Fibroblast of pulmonary artery (primary cell): ENCODE measurements around the gene SAXO2.
"Not testable (repeated sequence)": the region's sequence is repeated elsewhere in the genome, so short reads cannot be mapped to it uniquely, and the experiment has no call there.

Experiments used
- DNase-seq: peaks from one replicate; pipeline ENCODE4 v3.0.0-alpha.2; 2010; ENCODE audit warnings: low read depth
- H3K4me3 ChIP-seq: replicated peaks from 2 replicates; pipeline ENCODE4 v1.5.1; 2011; ENCODE audit warnings: low read depth, mild to moderate bottlenecking, control low read depth, low read length, moderate library complexity
- TF ChIP-seq, protein P1 (sequence below): IDR thresholded peaks from 2 replicates; pipeline ENCODE4 v1.5.1; 2011; ENCODE audit warnings: mild to moderate bottlenecking, control low read depth, low read length, inconsistent platforms; ENCODE audit errors: missing control alignments

The SAXO2 gene, protein sequence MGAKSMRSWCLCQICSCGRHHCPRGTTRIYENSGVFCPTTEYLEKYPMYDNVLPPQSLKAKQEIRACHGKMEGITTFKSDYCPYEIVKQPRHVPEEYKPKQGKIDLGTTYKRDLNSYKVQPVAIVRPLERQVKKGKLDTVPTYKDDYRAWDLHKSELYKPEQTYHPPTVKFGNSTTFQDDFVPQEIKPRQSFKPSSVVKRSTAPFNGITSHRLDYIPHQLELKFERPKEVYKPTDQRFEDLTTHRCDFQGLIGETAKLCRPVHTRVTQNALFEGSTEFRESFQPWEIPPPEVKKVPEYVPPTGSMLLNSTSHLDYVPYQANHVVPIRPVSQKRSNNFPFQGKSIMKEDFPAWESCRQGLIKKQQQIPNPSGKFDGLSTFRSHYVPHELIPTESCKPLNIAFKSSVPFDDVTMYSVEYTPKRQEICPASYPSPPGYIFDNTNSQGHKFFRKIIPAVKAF

DNA sequence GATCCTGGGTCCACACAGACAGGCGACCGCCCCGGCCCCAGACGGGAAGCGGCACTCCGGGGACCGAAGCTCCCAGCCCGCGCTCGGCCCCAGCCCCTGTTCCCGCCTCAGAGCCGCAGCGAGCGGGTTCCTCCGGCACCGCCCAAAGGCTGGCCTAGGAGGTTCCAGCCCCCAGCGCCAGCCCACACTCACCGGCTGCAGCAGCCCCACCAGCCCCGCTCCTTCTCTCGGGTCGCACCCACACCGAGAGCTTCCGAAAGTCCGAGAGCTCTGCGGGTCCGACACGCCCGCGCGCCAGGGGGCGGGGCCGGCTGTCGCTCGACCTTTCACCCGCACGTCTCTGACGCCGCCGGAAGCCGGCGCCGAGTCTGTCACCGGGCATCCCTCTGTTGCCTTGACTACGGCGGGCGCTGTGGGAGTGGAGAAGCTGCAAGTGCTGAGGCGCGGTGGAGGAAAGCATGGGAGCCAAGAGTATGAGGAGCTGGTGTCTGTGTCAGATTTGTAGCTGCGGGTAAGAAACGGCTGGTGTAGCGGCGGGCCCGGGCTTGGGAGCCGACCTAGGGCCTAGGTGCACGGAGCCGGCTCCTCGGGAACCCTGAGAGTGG is at the start of gene SAXO2, which contains the start of gene EFL1:
Gene SAXO2 (plus strand): TSS at position 397 of the 605 bp plus-strand sequence. CDS start 62 bp downstream, at position 459.
Gene EFL1 (minus strand): TSS at position 313 of the 605 bp plus-strand sequence. CDS start 956 bp downstream, outside the sequence.
- DNase-seq, result peak; percentile 86
- TF ChIP-seq, protein P1, sequence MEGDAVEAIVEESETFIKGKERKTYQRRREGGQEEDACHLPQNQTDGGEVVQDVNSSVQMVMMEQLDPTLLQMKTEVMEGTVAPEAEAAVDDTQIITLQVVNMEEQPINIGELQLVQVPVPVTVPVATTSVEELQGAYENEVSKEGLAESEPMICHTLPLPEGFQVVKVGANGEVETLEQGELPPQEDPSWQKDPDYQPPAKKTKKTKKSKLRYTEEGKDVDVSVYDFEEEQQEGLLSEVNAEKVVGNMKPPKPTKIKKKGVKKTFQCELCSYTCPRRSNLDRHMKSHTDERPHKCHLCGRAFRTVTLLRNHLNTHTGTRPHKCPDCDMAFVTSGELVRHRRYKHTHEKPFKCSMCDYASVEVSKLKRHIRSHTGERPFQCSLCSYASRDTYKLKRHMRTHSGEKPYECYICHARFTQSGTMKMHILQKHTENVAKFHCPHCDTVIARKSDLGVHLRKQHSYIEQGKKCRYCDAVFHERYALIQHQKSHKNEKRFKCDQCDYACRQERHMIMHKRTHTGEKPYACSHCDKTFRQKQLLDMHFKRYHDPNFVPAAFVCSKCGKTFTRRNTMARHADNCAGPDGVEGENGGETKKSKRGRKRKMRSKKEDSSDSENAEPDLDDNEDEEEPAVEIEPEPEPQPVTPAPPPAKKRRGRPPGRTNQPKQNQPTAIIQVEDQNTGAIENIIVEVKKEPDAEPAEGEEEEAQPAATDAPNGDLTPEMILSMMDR, result no peak
- H3K4me3 ChIP-seq, result peak within 1 kb of the TSS; percentile 88

DNA sequence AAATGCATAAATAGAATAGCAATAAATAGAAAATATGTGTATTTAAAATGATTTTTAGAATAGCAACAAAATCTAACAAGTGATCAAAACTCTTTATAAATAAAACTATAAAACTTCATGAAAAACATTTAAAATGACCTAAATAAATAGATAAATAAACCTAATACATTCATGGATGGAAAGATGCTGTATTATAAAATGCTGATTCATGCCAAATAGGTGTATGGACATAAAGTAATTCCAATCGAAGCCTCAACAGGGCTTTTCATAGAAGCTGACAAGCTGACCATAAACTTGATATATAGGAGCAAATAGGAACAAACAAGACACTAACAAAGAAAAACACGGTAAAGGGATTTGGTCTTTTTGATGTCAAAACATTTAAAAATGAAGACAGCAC is 46.5 kb upstream of the SAXO2 start:
- not testable (repeated sequence) for DNase-seq, H3K4me3 ChIP-seq

DNA sequence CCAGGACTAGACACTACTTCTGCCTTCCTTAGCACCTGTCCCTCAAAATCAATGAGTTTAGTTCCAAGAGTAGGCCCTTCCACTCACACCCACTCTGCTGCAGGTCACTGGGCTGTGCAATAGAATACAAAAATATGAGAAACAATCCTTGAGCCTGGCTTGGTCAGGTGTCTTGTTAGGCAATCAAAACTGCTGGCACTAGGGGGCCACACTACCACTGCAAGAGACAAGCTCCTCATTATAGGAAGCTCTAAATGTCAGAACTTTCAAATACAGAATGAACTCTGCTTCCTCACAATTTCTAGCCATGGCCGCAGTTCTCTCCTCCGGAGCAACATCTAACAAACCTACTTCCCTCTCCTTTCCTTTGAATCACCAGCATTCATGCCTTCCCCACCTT is 41.1 kb upstream of the SAXO2 start:
- DNase-seq, result peak; percentile 45
- not testable (repeated sequence) for H3K4me3 ChIP-seq
- TF ChIP-seq, protein P1, result peak; percentile 34

DNA sequence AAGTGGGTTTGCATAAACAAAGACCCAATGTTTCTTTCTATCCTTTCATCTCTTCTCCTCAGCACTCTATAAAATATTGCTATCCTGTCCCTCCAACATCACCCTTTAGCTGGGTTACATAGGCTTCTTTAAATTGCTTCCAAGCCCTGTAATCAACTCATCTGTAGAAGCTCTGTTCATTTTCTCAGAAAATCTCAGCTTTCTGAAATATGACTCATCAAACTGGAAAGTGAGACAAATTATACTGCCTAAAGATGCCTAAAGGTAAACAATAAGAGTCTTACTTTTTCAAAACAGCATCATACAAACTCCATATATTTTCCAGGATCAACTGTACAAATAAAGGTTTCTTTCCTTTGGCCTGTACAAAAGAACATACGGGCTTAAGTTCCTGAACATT is 33.9 kb upstream of the SAXO2 start:
- TF ChIP-seq, protein P1, result no peak
- H3K4me3 ChIP-seq, result no peak overlapping the region
- no peak for DNase-seq

DNA sequence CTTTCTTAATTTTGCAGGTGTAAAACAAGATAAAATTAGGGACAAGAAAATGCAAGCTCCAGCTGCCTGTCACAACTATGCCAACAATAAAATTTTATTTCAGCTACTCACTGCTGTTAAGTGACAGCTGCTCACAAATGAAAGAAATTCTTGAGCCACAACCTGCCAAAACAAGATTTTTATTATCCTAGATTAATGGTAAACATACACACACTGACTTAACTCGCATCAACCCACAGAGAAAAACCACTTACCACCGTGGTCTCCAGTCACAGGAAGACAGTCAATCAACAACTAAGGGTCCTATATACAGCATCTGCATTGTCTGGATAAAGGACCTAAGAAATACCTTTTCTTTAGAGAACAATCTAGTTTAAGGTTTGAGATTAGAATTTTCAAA is 31.4 kb upstream of the SAXO2 start:
- TF ChIP-seq, protein P1, result no peak
- no peak for DNase-seq
- H3K4me3 ChIP-seq, result no peak overlapping the region

DNA sequence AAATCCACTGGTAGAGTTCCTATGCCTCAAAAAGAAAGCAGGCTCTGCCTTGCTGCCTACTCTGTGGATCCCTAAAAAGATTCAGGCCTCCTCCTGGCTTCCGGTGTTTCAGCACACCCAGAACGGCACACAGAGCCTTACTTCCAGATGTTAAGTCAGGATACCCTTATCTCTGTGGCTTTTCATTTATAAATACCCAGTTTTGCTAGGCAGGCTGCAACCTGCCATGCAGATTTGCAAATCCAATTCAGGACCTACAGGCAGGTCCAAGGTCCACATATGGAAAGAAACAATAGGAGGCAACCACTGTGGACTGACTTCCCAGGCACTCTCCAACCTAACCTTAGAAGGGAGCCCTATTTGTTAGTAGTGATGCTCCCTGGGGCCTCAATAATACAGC is 30.8 kb upstream of the SAXO2 start:
- TF ChIP-seq, protein P1, result no peak

DNA sequence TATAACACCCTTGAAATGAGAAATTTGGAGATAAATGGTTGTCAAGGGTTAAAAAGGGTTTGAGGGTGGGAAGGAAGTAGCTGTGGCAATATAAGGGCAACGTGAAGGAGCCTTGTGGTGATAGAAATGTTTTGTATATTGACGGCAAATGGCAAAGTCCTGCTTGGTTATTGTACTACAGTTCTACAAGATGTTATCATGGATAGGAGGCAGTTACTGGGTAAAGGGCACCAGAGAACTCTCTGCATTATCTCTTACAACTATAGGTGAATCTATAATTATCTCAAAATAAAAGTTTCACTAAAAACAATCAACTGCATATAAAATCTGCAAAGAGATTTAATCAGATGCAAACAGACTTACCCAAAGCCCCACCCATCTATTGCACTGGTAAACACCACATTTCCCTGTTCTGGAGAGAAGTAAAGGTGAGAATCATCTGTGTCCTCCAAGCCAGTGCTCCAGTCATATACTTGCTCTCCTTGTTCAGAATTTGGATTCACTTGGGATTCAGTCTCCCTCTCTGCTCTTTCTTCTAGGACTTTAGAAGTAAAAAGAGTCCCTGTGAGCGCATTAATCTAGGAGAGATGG is 24.6 kb upstream of the SAXO2 start:
- not testable (repeated sequence) for DNase-seq, H3K4me3 ChIP-seq

More for the DNA sequence above, 30.8 kb upstream of the SAXO2 start:
- H3K4me3 ChIP-seq, result no peak overlapping the region
- no peak for DNase-seq
